Uterus (tissue), 4 donors: Measurements from ENCODE around the gene ZNF502. TPM values are rescaled to one million over a fixed set of nuclear protein-coding genes. Genes with fewer than 3 reads are reported as not detected.

ENCODE experiments used
- DNase-seq, 2 donors: peaks; one replicate each; pipeline ENCODE4 v3.0.0-alpha.2; 2019 to 2020
- H3K27ac ChIP-seq, 2 donors: fragments of 200-600 bp; sonication (generic); 1 replicate in 1 of 2; 2 replicates in 1 of 2; pipeline ENCODE4 v1.5.1; 2016 to 2018
- H3K27me3 ChIP-seq, 2 donors: fragments of 200-600 bp; sonication (generic); one replicate each; pipeline ENCODE4 v1.5.1; 2018 to 2019; ENCODE audit warnings: control low read depth in 1 of 2
- H3K36me3 ChIP-seq, 2 donors: fragments of 200-600 bp; sonication (generic); one replicate each; pipeline ENCODE4 v1.5.1; 2019; ENCODE audit warnings: control low read depth in 1 of 2
- H3K4me1 ChIP-seq, 2 donors: fragments of 200-600 bp; sonication (generic); one replicate each; pipeline ENCODE4 v1.5.1; 2018 to 2019; ENCODE audit warnings: control low read depth in 1 of 2
- H3K4me3 ChIP-seq, 2 donors: fragments of 200-600 bp; sonication (generic); 1 replicate in 1 of 2; 2 replicates in 1 of 2; pipeline ENCODE4 v1.5.1; 2018 to 2019; ENCODE audit warnings: mild to moderate bottlenecking in 1 of 2
- H3K9me3 ChIP-seq, 2 donors: fragments of 200-600 bp; sonication (generic); one replicate each; pipeline ENCODE4 v1.5.1; 2019; ENCODE audit warnings: control low read depth in 1 of 2
- CTCF ChIP-seq, 4 experiments: fragments of 200-600 bp in 2 of 4; fragments of 450-650 bp in 2 of 4; sonication (generic) in 2 of 4; IDR thresholded peaks; one replicate each; pipeline ENCODE4 v1.5.1; 2016 to 2019; ENCODE audit warnings: antibody characterized with exemption in 4 of 4, mild to moderate bottlenecking in 2 of 4, moderate library complexity in 1 of 4
- POLR2A ChIP-seq, 2 donors: fragments of 450-650 bp; IDR thresholded peaks; one replicate each; pipeline ENCODE4 v1.6.1; 2016; ENCODE audit warnings: antibody characterized with exemption in 2 of 2, mild to moderate bottlenecking in 1 of 2, moderate library complexity in 1 of 2
- intact Hi-C: fragments of 100-400 bp; cut with DNase I; formaldehyde crosslinking; loops from one replicate; pipeline ENCODE4 v1.15.1; 2023; ENCODE audit warnings: low total_unique reads
- total RNA-seq, 4 donors: library from RNA; depleted of rRNA in 3 of 4; stranded (reverse); fragments of >200 nt in 3 of 4; gene quantifications; one replicate each; pipeline versions ENCODE4 v1.1.0 to v1.2.4, GENCODE V29; 2014 to 2023
- donor health status: DM: yes; HTN: yes; CAD: no.

Gene ZNF502
- total RNA-seq, 4 donors from 2014 or later, result 2.4 to 20.9 (median 8.8) TPM

- TF ChIP-seq CTCF (IDR thresholded peaks at IDR 0.05) (no peak), POLR2A (IDR thresholded peaks at IDR 0.05) (no peak)
- H3K4me3 ChIP-seq, result no peak overlapping the region
These were observed 59.1 kb downstream of the ZNF502 start for GRCh38 chr3:44771424-44772098.

GRCh38 chr3:44772099-44772442, 59.6 kb downstream of the ZNF502 start:
- H3K27ac ChIP-seq, result no peak overlapping the region
- no peaks in the 10 kb centered on the region for H3K36me3 ChIP-seq
- no peak for TF ChIP-seq POLR2A (IDR thresholded peaks at IDR 0.05)
- no peaks in the 10 kb centered on the region for H3K9me3 ChIP-seq
- H3K4me1 ChIP-seq, result no peaks in the 10 kb centered on the region
- H3K27me3 ChIP-seq, result no peaks in the 10 kb centered on the region
- intact Hi-C loops, result no loop called here
- DNase-seq, result no peak
- H3K4me3 ChIP-seq, result no peak overlapping the region

More at GRCh38 chr3:44771424-44772098, 59.1 kb downstream of the ZNF502 start:
- intact Hi-C loops, result no loop called here
- DNase-seq, result no peak
- H3K9me3 ChIP-seq, result no peaks in the 10 kb centered on the region
- no peaks in the 10 kb centered on the region for H3K36me3 ChIP-seq
- no peak overlapping the region for H3K27ac ChIP-seq
- H3K4me1 ChIP-seq, result no peaks in the 10 kb centered on the region
- no peaks in the 10 kb centered on the region for H3K27me3 ChIP-seq

Other genes with a start within 250 kb of the ZNF502 start
- 10 to 100 TPM in 2 of 4 donors, 1 to 10 TPM in 2; 5.3 to 35.6 (median 19.8) TPM for gene ZNF445, start 235.0 kb upstream of the ZNF502 start, total RNA-seq
- 10 to 100 TPM in 1 of 4 donors, 1 to 10 TPM in 3; 2.4 to 20.0 (median 5.6) TPM for gene ZKSCAN7, start 157.5 kb upstream of the ZNF502 start, total RNA-seq
- gene ZNF660, start 127.7 kb upstream of the ZNF502 start, total RNA-seq, result 10 to 100 TPM in 2 of 4 donors, 1 to 10 TPM in 2; 3.8 to 16.3 (median 10.5) TPM
- gene ZNF197, start 87.6 kb upstream of the ZNF502 start, total RNA-seq, result 10 to 100 TPM; 17.6 to 51.2 (median 28.5) TPM
- gene ZNF35, start 63.9 kb upstream of the ZNF502 start, total RNA-seq, result 10 to 100 TPM in 3 of 4 donors, 1 to 10 TPM in 1; 8.2 to 28.3 (median 19.5) TPM
- gene ZNF501, start 17.0 kb downstream of the ZNF502 start, total RNA-seq, result 100 to 1,000 TPM in 1 of 4 donors, 10 to 100 TPM in 1, 1 to 10 TPM in 2; 6.0 to 319 (median 16.2) TPM
- gene KIAA1143, start 49.0 kb downstream of the ZNF502 start, total RNA-seq, result 10 to 100 TPM; 21.5 to 49.6 (median 36.0) TPM
- gene KIF15, start 49.1 kb downstream of the ZNF502 start, total RNA-seq, result 10 to 100 TPM in 1 of 4 donors, 1 to 10 TPM in 1, under 1 TPM in 2; 0.51 to 14.7 (median 2.0) TPM
- gene TMEM42, start 149.3 kb downstream of the ZNF502 start, total RNA-seq, result 10 to 100 TPM in 2 of 4 donors, 1 to 10 TPM in 2; 2.6 to 14.9 (median 7.1) TPM
- gene TGM4, start 161.9 kb downstream of the ZNF502 start, total RNA-seq, result not detected